HG02588 (cell line): Measurements from ENCODE around the gene TTC39B.
"Not testable (repeated sequence)": the region's sequence is repeated elsewhere in the genome, so short reads cannot be mapped to it uniquely, and the experiment has no call there.

Experiments used
- ATAC-seq: cut with Tn5 transposase; IDR thresholded peaks from one replicate; pipeline ENCODE4 v1.9.1; 2021; ENCODE audit warnings: mild to moderate bottlenecking, moderate library complexity; ENCODE audit not compliant: unreplicated experiment

Gene TTC39B

GRCh38 chr9:15306757-15307522 is at the start of gene TTC39B:
Gene TTC39B (minus strand): TSS chr9:15307216. CDS start chr9:15307125, 91 bp downstream.
- peak; percentile 98 for ATAC-seq

DNA sequence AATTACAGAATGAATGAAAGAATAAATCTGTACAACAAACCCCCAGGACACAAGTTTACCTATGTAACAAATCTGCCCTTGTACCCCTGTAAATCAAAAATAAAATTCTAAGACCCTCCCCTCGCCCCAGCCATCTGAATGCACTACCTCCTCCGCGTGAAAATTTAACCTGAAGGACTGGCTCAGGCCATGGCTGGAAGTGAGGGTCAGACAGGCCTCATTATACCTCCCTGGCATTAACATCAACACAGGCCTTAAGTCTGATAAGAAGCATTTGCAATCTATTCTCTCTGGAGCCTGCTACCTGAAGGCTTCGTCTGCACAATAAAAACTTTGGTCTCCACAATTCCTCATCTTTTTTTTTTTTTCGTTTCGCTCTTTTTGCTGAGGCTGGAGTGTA is 48.7 kb upstream of the TTC39B start:
- no peak for ATAC-seq

GRCh38 chr9:15354713-15355112 is 47.7 kb upstream of the TTC39B start:
- ATAC-seq, result no peak

GRCh38 chr9:15353892-15354291 is 46.9 kb upstream of the TTC39B start:
- ATAC-seq, result no peak

DNA sequence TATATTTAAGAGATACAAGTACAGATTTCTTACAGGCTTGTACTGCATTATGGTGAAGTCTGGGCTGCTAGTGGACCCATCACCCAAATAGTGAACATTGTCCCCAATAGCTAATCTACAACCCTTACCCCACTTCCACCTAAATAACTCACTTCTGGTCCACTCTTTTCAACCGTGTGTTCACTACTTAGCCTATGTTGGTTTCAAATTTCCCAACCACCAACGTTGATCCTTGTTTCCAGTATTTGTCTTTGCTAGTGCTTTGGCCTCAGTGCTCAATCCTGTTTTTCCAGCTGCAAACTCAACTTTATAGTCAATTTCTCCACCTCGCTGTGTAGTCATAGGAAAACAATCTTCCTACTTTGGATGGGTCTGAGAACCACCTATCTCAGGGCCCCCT is 45.3 kb upstream of the TTC39B start:
- ATAC-seq, result no peak

GRCh38 chr9:15349892-15350761 is 43.1 kb upstream of the TTC39B start:
- no peak for ATAC-seq

DNA sequence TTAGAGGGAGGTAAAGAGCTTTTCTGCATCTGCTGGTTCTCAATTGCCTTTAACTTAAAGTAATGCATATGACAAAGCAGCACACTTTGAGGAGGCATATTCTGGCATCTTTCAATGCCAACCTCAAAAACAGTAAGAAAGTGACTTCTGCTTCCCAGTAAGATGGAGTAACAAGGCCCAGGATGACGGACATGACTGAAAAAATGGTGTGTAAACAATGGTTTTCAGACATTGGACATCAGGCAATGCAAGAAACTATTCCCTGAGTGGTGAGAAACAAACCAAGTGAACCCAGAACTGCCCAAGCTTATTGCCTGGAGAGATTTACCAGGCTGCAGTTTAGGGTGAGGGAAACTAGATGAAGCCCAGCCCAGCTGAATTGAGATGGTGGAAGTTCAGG is 39.8 kb upstream of the TTC39B start:
- no peak for ATAC-seq

DNA sequence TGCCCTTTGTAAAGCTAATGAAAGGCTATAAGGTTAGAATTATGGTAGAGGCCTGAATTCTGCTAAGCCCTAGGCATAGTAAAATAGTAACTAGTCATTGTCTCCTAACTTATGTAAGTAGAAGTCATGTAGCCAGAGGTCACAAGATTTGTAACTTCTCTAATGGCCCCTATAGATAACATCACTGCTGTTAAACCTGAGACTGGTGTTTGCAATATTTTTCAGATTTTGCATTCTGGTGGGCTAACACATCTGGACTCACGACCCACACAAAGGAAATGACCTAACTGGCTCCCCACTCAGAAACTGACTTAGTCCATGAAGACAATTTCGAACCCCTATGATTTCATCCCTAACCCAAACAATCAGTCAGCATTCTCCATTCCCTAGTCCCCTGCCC is 37.2 kb upstream of the TTC39B start:
- ATAC-seq, result no peak

DNA sequence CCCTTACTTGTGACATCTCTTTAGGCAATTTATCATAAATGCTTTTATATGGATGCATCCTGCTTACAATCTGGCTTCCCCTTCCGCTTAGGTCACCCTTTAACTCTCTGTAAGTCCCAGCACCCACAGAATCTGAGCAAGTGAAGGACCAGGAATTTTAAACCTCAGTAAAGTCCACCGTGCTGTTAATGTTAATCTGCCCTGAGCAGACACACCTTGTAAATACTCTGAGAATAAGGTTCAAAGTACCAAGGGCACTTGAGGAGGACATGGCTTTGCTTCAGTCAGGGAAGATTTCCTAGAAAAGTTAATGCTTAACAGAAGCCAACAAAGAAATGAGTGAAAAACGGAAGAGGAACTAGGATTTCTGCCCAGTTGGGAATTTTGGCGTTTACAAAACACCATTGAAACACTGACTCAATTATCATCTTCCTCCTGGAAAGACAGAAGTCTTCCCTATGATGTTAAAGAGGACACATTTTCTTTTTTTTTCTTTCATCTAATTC is 26.4 kb upstream of the TTC39B start:
- ATAC-seq, result no peak

DNA sequence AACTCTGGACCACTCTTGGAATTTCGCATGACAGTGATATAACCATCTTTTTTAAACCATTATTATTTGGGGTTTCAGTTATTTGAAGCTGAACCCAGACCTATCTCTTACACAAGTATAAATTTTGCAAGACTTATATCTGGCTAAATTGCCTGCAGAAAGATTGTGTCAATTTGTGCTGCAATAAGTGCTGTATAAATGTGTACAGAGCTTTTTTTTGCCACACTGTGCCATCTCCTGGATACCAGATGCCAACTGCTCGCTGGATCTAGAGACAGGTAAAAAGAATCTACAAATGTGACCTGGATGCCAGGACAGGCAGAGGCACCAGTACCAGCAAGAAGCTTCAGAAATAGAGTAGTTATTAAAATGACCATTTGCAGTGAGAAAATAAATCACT is 25.9 kb upstream of the TTC39B start:
- ATAC-seq, result no peak

DNA sequence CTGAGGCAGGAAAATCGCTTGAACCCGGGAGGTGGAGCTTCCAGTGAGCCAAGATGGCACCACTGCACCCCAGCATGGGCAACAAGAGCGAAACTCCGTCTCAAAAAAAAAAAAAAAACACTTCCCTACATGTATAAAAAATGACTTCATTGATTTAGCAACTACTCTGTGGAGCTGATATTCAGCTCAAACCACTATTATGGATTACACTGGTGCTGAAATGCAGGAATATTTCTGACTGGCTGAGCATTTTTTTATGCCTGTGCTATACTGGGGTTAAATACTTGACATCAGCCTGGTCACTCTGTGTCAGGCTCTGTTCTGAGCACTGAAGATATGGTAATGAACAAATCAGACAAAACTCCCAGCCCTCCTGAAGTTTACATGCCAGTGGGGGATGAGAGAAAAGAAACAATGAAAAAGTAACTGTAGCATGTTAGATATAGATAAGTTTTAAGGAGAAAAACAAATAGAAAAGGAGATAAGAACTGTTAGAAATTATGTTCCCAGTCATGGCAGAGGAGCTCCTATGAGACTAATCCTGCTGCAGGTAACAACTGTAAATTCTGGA is 22.6 kb upstream of the TTC39B start:
- ATAC-seq, result no peak

DNA sequence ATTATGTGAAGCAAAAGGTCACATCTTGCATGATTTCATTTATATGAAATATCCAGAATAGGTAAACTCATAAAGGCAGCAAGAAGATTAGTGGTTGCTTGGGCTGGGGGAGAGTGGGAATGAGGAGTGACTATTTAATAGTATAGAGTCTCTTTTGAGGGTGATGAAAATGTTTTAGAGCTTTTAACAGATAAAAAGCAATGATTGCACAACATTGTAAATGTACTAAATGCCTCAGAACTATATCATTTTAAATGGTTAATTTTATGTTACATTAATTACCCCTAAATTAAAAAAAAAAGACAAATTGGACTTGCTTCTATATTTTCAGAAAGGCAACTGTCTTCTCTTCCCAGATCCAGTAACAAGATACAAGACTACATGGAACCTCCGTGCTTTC is 21.9 kb upstream of the TTC39B start:
- no peak for ATAC-seq

- not testable (repeated sequence) for ATAC-seq
Observed at GRCh38 chr9:15322695-15323094, 15.7 kb upstream of the TTC39B start.

- not testable (repeated sequence) for ATAC-seq
Observed at GRCh38 chr9:15319661-15320060, 12.6 kb upstream of the TTC39B start.

DNA sequence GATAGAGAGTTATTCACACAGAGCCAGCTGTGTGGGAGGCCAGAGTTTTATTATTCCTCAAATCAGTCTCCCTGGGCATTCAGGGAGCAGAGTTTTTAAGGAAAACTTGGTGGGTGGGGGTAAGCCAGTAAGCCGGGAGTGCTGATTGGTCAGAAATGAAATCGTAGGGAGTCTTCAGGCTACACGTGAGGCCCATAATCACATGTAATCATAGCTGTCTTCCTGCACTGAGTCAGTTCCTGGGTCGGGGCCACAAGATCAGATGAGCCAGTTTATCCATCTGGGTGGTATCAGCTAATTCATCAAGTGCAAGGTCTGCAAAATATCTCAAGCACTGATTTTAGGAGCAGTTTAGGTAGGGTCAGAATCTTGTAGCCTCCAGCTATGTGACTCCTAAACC is 10.8 kb upstream of the TTC39B start:
- ATAC-seq, result no peak

DNA sequence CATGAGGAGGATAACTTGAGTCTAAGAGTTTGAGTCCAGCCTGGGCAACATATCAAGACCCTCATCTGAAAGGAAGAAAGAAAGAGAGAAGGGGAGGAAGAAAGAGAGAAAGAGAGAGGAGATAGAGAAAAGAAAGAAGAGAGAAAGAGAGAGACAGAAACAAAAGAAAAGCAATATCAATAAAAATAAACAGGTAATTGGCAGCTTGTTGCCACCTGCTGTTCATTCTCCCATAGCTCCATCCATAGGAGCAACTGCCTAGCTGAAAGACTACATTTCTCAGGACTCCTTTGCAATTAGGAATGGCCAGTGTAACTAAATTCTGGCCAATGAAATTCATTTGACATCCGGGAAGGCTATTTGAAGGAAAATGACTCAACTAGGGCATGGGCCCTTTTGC is 4.6 kb upstream of the TTC39B start:
- no peak for ATAC-seq

GRCh38 chr9:15310107-15310850 is 3.3 kb upstream of the TTC39B start:
- ATAC-seq, result no peak

GRCh38 chr9:15308511-15308910 is 1.5 kb upstream of the TTC39B start:
- ATAC-seq, result no peak

GRCh38 chr9:15307523-15307841 is 466 bp upstream of the TTC39B start:
- peak; percentile 25 for ATAC-seq

GRCh38 chr9:15306068-15306756 is 804 bp downstream of the TTC39B start:
- no peak for ATAC-seq
